GM11168 (cell line): Measurements from ENCODE around the gene ADGRL3.
"Not testable (repeated sequence)": the region's sequence is repeated elsewhere in the genome, so short reads cannot be mapped to it uniquely, and the experiment has no call there.

Experiments used
- in situ Hi-C: fragments of 300-500 bp; cut with MboI; formaldehyde crosslinking; loops from one replicate; pipeline ENCODE4 v1.12.0; 2022; ENCODE audit warnings: low sequenced_read_pairs; ENCODE audit not compliant: unreplicated experiment

Gene ADGRL3

DNA sequence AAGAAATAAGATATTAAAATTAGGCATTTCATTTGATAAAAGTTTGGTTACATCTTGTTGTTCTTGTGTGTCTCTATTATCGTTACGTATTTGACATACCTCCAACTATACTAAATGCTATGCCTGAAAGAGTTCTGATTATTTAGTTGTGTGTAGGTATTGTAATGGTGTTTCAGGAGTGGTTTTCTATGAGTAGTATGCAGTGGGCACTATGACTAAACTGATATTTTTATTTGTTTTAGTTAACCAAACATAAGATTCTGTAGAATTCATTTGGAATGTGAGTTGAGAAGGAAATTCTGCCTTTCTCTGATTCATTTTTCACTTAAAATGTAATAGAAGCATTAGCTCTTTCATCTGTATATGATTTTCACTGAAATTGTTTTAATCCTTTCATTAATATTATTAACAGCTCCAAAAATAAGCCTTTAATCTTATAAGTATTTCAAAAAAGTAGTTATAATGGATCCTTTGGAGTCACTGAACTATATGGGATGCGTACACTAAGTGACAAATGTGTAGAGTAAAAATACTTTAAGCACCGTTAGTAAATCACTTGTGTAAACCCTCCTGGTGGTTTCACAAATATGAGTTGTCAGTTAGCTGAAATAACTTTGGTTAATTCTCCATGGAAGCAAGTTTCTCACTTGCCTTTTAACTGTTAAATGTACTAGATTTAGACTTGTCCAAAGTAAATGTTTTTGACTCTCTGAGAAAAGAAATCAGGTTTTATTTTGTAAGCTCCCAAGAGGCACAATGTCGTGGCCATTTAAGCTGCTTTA, 388.7 kb downstream of the ADGRL3 start:
- in situ Hi-C loops = no loop called here

DNA sequence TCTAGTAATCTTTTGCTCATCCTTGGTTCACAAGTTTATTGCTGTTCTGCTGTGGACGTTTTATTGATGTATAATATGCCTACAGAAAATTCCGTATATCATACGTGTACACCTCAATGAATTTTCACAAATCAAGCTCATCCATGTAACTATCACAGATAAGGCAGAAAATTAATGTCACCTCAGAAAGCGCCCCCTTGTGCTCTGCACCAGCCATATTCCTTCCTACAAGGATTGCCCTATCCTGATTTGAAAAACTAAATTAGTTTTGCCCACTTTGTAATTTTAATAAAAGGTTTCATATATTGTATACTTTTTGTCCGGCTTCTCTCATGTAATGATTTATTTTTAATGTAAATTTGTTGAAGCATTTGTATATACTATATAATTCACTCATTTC, 390.8 kb downstream of the ADGRL3 start:
- in situ Hi-C loops = no loop called here

- in situ Hi-C loops = no loop called here
These were observed 396.6 kb downstream of the ADGRL3 start for GRCh38 chr4:61596606-61597340.

GRCh38 chr4:61603086-61603485, 403.0 kb downstream of the ADGRL3 start:
- in situ Hi-C loops = no loop called here

- in situ Hi-C loops = no loop called here
These were observed 403.9 kb downstream of the ADGRL3 start for GRCh38 chr4:61604054-61604453.

DNA sequence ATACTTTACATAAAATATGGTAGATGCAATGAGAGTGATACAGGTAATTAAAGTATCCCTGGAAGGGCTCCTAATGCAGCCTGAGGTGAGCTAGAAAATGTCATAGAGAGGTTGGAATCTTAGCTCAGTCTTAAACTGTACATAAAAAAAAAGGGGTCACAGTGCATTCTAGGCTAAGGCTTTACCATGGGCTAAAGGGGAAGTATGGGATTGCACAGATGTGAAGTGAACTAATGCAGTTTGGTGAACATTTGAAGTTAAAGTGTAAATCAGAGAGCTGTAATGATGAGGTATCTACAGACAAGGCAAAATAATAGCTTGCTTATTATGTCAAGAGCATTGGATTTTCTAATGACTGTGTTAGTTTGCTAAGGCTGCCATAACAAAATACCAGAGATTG, 405.9 kb downstream of the ADGRL3 start:
- in situ Hi-C loops = no loop called here

- in situ Hi-C loops = no loop called here
These were observed 414.1 kb downstream of the ADGRL3 start for GRCh38 chr4:61614231-61614630.

DNA sequence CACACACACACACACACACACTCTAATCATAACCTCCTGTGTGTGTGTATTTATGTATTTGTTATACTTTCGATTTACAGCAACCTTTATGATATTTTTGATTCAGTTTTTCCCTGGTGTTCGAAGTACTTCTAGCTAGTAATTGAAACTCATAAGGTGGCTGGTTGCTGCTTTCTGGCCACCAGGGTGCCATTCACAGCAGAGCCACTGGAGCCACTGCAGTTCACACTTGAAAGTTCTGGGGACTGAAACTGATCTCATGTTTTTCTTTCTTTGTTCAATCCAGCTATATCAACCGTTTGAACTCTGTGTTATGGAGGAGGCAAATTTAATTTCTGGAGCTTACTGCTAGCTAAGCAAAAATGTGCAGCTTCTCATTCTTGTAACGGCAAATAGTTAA, 419.4 kb downstream of the ADGRL3 start:
- in situ Hi-C loops = no loop called here

DNA sequence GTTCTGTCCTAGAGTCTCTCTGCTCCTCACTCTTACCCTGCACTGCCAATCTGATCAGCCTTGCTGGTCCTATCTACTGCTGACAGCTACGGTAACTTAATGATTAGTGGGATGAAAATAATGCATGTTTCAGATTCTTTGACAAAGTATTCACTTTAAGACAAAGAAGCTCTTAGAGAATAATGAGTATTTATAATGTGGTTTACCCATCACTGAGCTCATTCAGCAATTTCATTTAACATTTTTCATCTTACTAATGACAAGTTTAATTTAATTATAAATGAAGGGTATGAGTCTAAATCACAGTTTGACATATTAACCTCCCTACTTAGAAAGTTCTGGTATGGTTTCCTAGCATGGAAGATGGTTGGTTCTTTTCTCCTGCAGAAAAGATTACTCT, 428.2 kb downstream of the ADGRL3 start:
- in situ Hi-C loops = no loop called here

- in situ Hi-C loops = no loop called here
These were observed 428.6 kb downstream of the ADGRL3 start for GRCh38 chr4:61628727-61629126.

GRCh38 chr4:61630548-61630947, 430.4 kb downstream of the ADGRL3 start:
- in situ Hi-C loops = no loop called here

DNA sequence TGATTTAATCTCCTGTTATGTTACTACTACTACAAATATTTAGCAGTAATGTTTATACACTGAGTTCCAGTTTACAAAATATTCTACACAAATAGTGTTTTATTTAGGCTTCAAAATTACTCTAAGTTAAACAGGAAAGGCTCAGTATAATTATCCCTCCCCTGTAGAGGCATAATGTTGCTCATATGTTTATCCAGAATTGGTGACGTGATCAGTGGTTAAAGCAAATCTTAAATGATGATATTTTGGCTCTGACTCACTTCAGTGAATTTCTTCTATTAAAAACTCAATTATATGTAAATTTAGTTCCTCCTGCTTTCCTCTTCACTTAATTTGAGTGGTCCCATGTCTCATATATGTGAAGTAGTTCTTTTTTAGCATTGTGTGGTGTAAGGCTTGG, 438.5 kb downstream of the ADGRL3 start:
- in situ Hi-C loops = no loop called here

- in situ Hi-C loops = not testable (repeated sequence)
These were observed 446.7 kb downstream of the ADGRL3 start for GRCh38 chr4:61646746-61647350.

GRCh38 chr4:61648264-61648663, 448.1 kb downstream of the ADGRL3 start:
- in situ Hi-C loops = no loop called here

DNA sequence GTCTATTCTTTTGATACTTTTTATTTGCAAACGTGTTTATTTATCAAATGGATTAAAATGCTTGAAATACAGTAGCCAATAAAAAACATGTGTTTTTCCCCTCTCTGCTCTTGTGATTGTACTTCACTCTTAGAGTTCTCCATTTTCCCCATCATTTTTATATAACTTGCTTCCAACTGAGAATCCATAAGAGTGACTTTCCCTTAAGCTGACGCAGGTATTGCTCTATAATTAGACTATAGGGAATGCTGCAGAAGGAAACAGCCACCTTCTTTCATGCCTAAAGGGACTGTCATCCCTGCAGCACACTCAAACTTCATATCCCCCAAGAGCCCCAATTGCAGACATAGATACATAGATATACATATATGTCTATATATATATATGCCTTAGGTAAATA, 456.9 kb downstream of the ADGRL3 start:
- in situ Hi-C loops = no loop called here

GRCh38 chr4:61661960-61662359, 461.8 kb downstream of the ADGRL3 start:
- in situ Hi-C loops = no loop called here

DNA sequence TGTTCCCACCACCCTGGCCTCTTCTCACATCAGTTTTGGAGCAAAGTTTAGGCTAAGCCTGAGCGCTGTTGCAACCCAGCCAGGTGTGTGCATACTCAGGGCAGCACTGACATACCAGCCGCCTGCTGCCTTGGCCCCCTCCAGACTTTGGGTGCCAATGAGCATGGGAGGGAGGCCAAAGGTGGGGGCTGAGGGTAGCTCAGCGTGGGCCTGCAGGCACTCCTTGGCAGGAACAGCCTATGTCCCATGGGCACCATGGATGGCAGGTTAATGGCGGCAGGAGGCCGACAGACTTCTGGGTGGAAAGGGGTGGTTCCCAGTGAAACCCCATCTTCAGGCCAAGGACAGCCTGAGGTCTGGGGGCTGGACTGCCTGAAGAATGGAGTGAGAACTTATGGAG, 462.2 kb downstream of the ADGRL3 start:
- in situ Hi-C loops = no loop called here

GRCh38 chr4:61663310-61663709, 463.2 kb downstream of the ADGRL3 start:
- in situ Hi-C loops = no loop called here

- in situ Hi-C loops = no loop called here
These were observed 465.5 kb downstream of the ADGRL3 start for GRCh38 chr4:61665649-61666048.

DNA sequence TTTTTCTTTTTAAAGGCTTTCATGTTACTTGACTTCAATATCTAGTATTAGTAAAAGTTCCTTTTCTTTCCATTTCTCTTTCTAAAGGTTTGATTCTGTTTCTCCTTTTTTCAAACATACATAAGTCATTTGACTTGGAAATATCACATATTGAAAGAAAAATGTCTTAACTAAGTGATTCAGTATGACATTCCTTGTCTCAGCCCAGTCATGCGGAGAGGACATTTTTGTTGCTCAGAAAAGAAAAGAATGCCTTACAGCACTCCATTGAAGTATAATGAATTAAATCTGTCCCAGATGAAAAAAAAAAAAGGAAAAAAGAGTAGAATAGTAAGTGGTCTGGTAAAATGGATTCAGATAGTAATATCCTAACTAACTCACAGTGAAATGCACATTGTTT, 466.1 kb downstream of the ADGRL3 start:
- in situ Hi-C loops = no loop called here

- in situ Hi-C loops = no loop called here
These were observed 471.5 kb downstream of the ADGRL3 start for GRCh38 chr4:61671599-61671998.
